ENCODE data around the gene TLX1.

GRCh38 chr10:101118031-101118430, 13.1 kb upstream of the TLX1 start:
- TF ChIP-seq, protein P1, sequence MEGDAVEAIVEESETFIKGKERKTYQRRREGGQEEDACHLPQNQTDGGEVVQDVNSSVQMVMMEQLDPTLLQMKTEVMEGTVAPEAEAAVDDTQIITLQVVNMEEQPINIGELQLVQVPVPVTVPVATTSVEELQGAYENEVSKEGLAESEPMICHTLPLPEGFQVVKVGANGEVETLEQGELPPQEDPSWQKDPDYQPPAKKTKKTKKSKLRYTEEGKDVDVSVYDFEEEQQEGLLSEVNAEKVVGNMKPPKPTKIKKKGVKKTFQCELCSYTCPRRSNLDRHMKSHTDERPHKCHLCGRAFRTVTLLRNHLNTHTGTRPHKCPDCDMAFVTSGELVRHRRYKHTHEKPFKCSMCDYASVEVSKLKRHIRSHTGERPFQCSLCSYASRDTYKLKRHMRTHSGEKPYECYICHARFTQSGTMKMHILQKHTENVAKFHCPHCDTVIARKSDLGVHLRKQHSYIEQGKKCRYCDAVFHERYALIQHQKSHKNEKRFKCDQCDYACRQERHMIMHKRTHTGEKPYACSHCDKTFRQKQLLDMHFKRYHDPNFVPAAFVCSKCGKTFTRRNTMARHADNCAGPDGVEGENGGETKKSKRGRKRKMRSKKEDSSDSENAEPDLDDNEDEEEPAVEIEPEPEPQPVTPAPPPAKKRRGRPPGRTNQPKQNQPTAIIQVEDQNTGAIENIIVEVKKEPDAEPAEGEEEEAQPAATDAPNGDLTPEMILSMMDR (IDR thresholded peaks at IDR 0.05; ENCODE audit: low read length) = no peak
- TF ChIP-seq EZH2 (optimal IDR thresholded peaks at IDR 0.05; ENCODE audit: low read depth, low read length) = no peak
- no peak for TF ChIP-seq EZH2phosphoT487 (IDR thresholded peaks at IDR 0.05; ENCODE audit: low read length)
